Activated CD4-positive, alpha-beta T cell treated with anti-CD3 and anti-CD28 coated beads for 36 hours (primary cell): ENCODE data around the gene ZNF311. TPM values are rescaled to one million over a fixed set of nuclear protein-coding genes. Genes with fewer than 3 reads are reported as not detected.

Experiments used
- ATAC-seq: fragments of 200-7000 bp; cut with Tn5 transposase; one replicate; pipeline ENCODE4 v1.10.0; 2021; ENCODE audit warnings: mild to moderate bottlenecking, moderate library complexity
- CTCF ChIA-PET: fragments of 350-600 bp; sonication (Branson Sonifier 250); formaldehyde crosslinking; loops from one replicate; lab custom pipeline; 2021; ENCODE audit warnings: antibody characterized with exemption; lab: Charles Lee
- POLR2A ChIA-PET: fragments of 350-600 bp; sonication (Branson Sonifier 250); formaldehyde crosslinking; loops from one replicate; lab custom pipeline; 2021; ENCODE audit warnings: antibody characterized with exemption, inconsistent platforms; lab: Charles Lee
- DNase-seq: peaks from one replicate; pipeline ENCODE4 v3.0.0-alpha.2; 2020
- H3K27ac Mint-ChIP-seq: one replicate; pipeline ENCODE4 v1.8.0; 2021; ENCODE audit warnings: mixed read lengths
- H3K27me3 Mint-ChIP-seq: one replicate; pipeline ENCODE4 v1.8.0; 2021; ENCODE audit warnings: mixed read lengths
- H3K36me3 Mint-ChIP-seq: one replicate; pipeline ENCODE4 v1.8.0; 2021; ENCODE audit warnings: low read depth, mixed read lengths
- H3K4me1 Mint-ChIP-seq: one replicate; pipeline ENCODE4 v1.8.0; 2021; ENCODE audit warnings: mixed read lengths
- H3K4me3 Mint-ChIP-seq: one replicate; pipeline ENCODE4 v1.8.0; 2021; ENCODE audit warnings: mild to moderate bottlenecking, moderate library complexity, mixed read lengths
- H3K9me3 Mint-ChIP-seq: one replicate; pipeline ENCODE4 v1.8.0; 2021; ENCODE audit warnings: low read depth, mixed read lengths
- intact Hi-C, 2 experiments: fragments of 100-400 bp; cut with DNase I in 1 of 2; cut with micrococcal nuclease in 1 of 2; formaldehyde crosslinking; loops; one replicate each; pipeline versions ENCODE4 v1.14.2 to v1.15.1; 2022 to 2024; cut with DNase I, micrococcal nuclease
- total RNA-seq, 2 experiments: library from RNA; stranded (reverse); gene quantifications; one replicate each; pipeline ENCODE4 v1.2.3, GENCODE V29; 2021

ZNF311 gene
- total RNA-seq, 2 experiments from 2014 or later, result 0.98 to 1.0 TPM

- CTCF ChIA-PET, result interaction anchor here (0.6 to 4.2 kb wide), 17 partner anchors 10 to 189 kb away, joined by 3 to 87 read pairs (median 6); partner anchors contain the start of gene ZNF311
- POLR2A ChIA-PET, result interaction anchor here (1.1 kb wide), 1 partner anchor 91 kb away, joined by 3 read pairs; the partner anchor contains the start of gene TRIM27
- DNase-seq (peak; percentile 27), ATAC-seq (no peak)
- no peak overlapping the region for H3K27ac Mint-ChIP-seq
- peaks cover 16% of the 10 kb centered on the region for H3K4me1 Mint-ChIP-seq
- no peaks in the 10 kb centered on the region for H3K9me3 Mint-ChIP-seq
- H3K27me3 Mint-ChIP-seq, result peaks cover 20% of the 10 kb centered on the region
- no peak overlapping the region for H3K4me3 Mint-ChIP-seq
- intact Hi-C loops, result no loop called here
- peaks cover 3% of the 10 kb centered on the region for H3K36me3 Mint-ChIP-seq
Observed at GRCh38 chr6:29014729-29015608, 9.9 kb upstream of the ZNF311 start.

DNA sequence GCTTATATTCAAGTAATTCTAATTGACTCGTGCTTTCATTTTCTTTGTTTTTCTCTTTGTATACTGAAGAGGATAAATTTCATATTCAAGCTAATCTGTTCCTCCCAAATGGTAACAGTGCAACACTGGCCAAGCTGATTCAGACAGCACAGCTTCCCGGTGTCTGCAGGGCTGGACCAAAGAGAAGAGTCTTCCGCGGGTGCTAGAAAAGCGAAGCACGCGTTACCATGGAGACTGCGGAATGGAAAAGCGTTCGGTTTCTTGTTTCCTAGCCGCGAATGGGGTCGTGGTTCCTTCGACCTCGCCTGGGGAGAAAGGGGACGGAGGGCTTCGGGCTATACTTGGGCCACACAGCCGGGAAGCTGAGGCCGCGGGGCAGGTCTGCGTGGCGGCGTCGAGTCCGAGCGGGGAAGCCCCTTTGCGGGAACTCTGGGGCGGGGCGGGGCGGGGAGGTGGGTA lies 6.2 kb upstream of the ZNF311 start:
- ChIA-PET POLR2A (interaction anchor here (0.6 to 1.0 kb wide), 2 partner anchors 870 to 1145 kb away, joined by 3 read pairs; no protein-coding TSS in a partner anchor), CTCF (interaction anchor here (1.1 to 1.4 kb wide), 3 partner anchors 10 to 30 kb away, joined by 3 to 4 read pairs (median 4); no protein-coding TSS in a partner anchor)
- DNase-seq (peak; percentile 67), ATAC-seq (peak; percentile 47)
- no peaks in the 10 kb centered on the region for H3K9me3 Mint-ChIP-seq
- peak overlapping the region; percentile 71 for H3K4me3 Mint-ChIP-seq
- H3K27me3 Mint-ChIP-seq, result peaks cover 18% of the 10 kb centered on the region
- intact Hi-C loops, result no loop called here
- peak overlapping the region; percentile 1 for H3K27ac Mint-ChIP-seq
- H3K4me1 Mint-ChIP-seq, result peaks cover 12% of the 10 kb centered on the region
- peaks cover 3% of the 10 kb centered on the region for H3K36me3 Mint-ChIP-seq

DNA sequence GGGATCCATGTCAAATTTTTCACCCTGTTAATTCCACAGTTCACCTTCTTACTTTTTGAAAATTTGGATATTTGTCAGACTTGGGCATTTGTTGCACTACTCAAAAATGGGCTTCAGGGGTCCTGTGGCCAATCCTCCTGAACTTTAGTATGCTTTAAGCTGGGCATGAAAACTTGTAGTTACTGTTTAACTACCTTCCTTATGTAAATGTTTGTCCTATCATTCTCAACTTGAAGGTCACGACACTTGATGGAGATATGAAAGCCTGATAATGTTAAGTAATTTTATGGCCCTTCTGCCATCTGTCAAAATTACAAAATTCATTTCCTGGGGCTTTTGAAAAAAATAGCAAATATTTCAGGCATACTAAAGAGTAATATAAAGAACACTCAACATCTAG lies 4.2 kb upstream of the ZNF311 start:
- Mint-ChIP-seq H3K9me3 (no peaks in the 10 kb centered on the region), H3K27me3 (peaks cover 15% of the 10 kb centered on the region), H3K27ac (no peak overlapping the region), H3K36me3 (no peaks in the 10 kb centered on the region), H3K4me3 (no peak overlapping the region), H3K4me1 (peaks cover 24% of the 10 kb centered on the region)
- intact Hi-C loops, result no loop called here
- ATAC-seq (no peak), DNase-seq (no peak)
- POLR2A ChIA-PET, result no interaction called here
- CTCF ChIA-PET, result interaction anchor here (1.0 kb wide), 1 partner anchor 171 kb away, joined by 4 read pairs; no protein-coding TSS in a partner anchor

GRCh38 chr6:29008089-29008488 lies 3.0 kb upstream of the ZNF311 start:
- H3K4me3 Mint-ChIP-seq, result no peak overlapping the region
- no peak overlapping the region for H3K27ac Mint-ChIP-seq
- DNase-seq, result no peak
- ChIA-PET POLR2A (no interaction called here), CTCF (no interaction called here)
- intact Hi-C loops, result no loop called here
- no peaks in the 10 kb centered on the region for H3K36me3 Mint-ChIP-seq
- no peaks in the 10 kb centered on the region for H3K9me3 Mint-ChIP-seq
- ATAC-seq, result no peak
- peaks cover 9% of the 10 kb centered on the region for H3K27me3 Mint-ChIP-seq
- peaks cover 24% of the 10 kb centered on the region for H3K4me1 Mint-ChIP-seq

- ChIA-PET CTCF (interaction anchor here (1.5 to 1.6 kb wide), 2 partner anchors 19 to 26 kb away, joined by 3 to 6 read pairs; no protein-coding TSS in a partner anchor), POLR2A (no interaction called here)
- intact Hi-C loops, result no loop called here
- ATAC-seq, result no peak
- H3K4me1 Mint-ChIP-seq, result no peaks in the 10 kb centered on the region
- no peaks in the 10 kb centered on the region for H3K9me3 Mint-ChIP-seq
- H3K4me3 Mint-ChIP-seq, result no peak overlapping the region
- no peak for DNase-seq
- peaks cover 3% of the 10 kb centered on the region for H3K27me3 Mint-ChIP-seq
- H3K36me3 Mint-ChIP-seq, result no peaks in the 10 kb centered on the region
- no peak overlapping the region for H3K27ac Mint-ChIP-seq
Observed at GRCh38 chr6:28996844-28997510, 8.1 kb downstream of the ZNF311 start.

DNA sequence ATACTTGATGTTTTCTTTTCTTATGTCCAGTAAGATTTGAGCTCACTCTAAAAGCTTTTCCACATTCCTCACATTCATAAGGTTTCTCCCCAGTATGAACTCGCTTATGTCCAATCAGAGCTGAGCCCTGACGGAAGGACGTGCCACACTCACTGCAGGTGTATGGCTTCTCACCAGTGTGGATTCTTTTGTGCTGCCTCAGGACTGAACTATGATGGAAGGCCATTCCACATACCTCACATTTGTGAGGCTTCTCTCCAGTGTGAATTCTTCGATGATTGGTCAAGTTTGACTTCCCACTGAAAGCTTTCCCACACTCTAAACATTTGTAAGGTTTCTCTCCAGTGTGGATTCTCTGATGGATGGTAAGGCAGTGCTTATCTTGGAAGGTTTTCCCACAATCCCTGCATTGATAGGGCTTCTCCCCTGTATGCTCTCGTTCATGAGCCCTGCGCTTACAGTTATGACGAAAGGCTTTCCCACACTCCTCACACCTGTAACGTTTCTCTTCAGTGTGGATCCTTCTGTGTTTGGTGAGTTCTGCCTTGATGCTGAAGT lies 9.9 kb downstream of the ZNF311 start:
- H3K27me3 Mint-ChIP-seq, result peaks cover 3% of the 10 kb centered on the region
- no peak overlapping the region for H3K4me3 Mint-ChIP-seq
- H3K36me3 Mint-ChIP-seq, result no peaks in the 10 kb centered on the region
- ChIA-PET POLR2A (no interaction called here), CTCF (interaction anchor here (0.6 kb wide), 1 partner anchor 39 kb away, joined by 3 read pairs; no protein-coding TSS in a partner anchor)
- DNase-seq (no peak), ATAC-seq (no peak)
- intact Hi-C loops, result no loop called here
- H3K9me3 Mint-ChIP-seq, result no peaks in the 10 kb centered on the region
- H3K4me1 Mint-ChIP-seq, result no peaks in the 10 kb centered on the region
- H3K27ac Mint-ChIP-seq, result no peak overlapping the region

- CTCF ChIA-PET, result interaction anchor here (0.6 to 1.0 kb wide), 2 partner anchors 26 to 151 kb away, joined by 3 to 6 read pairs; no protein-coding TSS in a partner anchor
- peaks cover 24% of the 10 kb centered on the region for H3K4me1 Mint-ChIP-seq
- H3K27me3 Mint-ChIP-seq, result peaks cover 18% of the 10 kb centered on the region
Observed at GRCh38 chr6:28988536-28989311, 16.4 kb downstream of the ZNF311 start.

DNA sequence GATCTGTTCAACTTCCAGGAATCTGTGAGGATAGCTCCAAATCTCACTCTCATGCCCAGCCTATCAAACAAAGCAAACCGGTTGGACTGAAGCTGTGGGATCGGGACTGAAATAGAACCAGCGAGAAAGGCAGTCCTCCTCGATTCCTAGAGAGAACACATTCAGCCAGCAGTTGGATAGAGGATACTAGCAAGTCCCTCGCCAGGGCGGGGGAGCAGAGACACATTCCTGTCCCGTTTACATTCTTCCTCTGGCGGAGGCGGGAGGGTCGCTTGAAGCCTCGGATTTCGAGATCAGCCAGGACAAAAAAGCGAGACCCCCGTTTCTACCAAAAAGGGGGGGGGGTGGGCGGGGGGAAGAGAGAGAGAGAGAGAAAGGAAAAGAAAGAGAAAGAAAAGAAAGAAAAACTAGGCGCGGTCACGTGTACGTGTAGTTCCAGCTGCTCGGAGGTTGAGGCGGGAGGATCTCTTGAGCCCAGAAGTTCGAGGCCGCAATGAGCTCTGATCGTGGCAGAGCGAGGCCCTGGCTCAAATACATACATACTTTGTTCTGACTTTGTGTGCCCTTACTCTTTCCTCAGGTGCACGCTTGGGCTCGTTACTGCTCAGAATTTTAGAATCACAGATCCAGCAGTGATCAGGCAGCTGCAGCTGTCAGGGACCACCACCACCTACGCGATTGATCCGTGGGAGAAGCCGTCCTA lies 19.5 kb downstream of the ZNF311 start:
- Mint-ChIP-seq H3K9me3 (no peaks in the 10 kb centered on the region), H3K4me1 (peaks cover 41% of the 10 kb centered on the region), H3K27me3 (peaks cover 24% of the 10 kb centered on the region), H3K27ac (no peak overlapping the region), H3K4me3 (peak overlapping the region; percentile 67), H3K36me3 (peaks cover 6% of the 10 kb centered on the region)
- ATAC-seq (no peak), DNase-seq (peak; percentile 51)
- POLR2A ChIA-PET, result interaction anchor here (0.6 kb wide), 1 partner anchor 11 kb away, joined by 3 read pairs; no protein-coding TSS in a partner anchor
- CTCF ChIA-PET, result interaction anchor here (1.0 to 2.5 kb wide), 3 partner anchors 10 to 147 kb away, joined by 3 to 8 read pairs (median 4); no protein-coding TSS in a partner anchor
- intact Hi-C loops, result no loop called here

More at GRCh38 chr6:28988536-28989311, 16.4 kb downstream of the ZNF311 start:
- intact Hi-C loops, result loop anchor here (1.0 to 2.0 kb wide), 3 partner anchors 28 to 151 kb away; no protein-coding TSS in a partner anchor
- Mint-ChIP-seq H3K9me3 (no peaks in the 10 kb centered on the region), H3K27ac (peak overlapping the region; percentile 69), H3K4me3 (peak overlapping the region; percentile 83), H3K36me3 (peaks cover 2% of the 10 kb centered on the region)
- peak; percentile 82 for ATAC-seq
- POLR2A ChIA-PET, result no interaction called here
- peak; percentile 86 for DNase-seq

DNA sequence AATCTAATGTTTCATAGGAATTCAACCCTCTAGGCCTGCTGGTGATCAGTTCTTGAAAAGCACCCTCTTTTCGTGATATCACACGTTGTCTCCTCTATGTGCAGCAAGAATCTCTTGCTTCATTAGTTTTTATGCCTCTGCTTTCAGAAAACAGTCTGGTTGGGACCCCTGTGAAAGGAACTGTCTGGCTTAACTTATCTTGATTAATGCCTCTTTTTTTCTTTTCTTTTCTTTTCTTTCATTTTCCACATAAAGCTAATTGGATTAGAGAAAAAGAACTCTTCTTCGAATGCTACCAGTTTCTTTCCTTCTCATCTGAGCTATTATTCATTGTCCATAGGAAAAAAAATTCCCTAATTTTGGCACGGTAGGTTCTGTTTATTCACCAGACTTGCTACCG lies 21.3 kb downstream of the ZNF311 start:
- CTCF ChIA-PET, result interaction anchor here (1.0 kb wide), 1 partner anchor 146 kb away, joined by 4 read pairs; no protein-coding TSS in a partner anchor
- Mint-ChIP-seq H3K36me3 (peaks cover 6% of the 10 kb centered on the region), H3K4me1 (peaks cover 42% of the 10 kb centered on the region), H3K27ac (no peak overlapping the region), H3K9me3 (no peaks in the 10 kb centered on the region), H3K27me3 (peaks cover 36% of the 10 kb centered on the region), H3K4me3 (no peak overlapping the region)
- ATAC-seq, result no peak
- intact Hi-C loops, result loop anchor here (2.0 to 5.0 kb wide), 4 partner anchors 33 to 847 kb away; no protein-coding TSS in a partner anchor
- no peak for DNase-seq
- POLR2A ChIA-PET, result no interaction called here
